GM18909 (cell line): ENCODE measurements around the gene MGAT4A.
A peak's percentile ranks its signal among the peaks of the same experiment; 100 is the strongest.
"Not testable (repeated sequence)": the region's sequence is repeated elsewhere in the genome, so short reads cannot be mapped to it uniquely, and the experiment has no call there.

Experiments
- ATAC-seq: cut with Tn5 transposase; IDR thresholded peaks from one replicate; pipeline ENCODE4 v1.9.1; 2021; ENCODE audit warnings: mild to moderate bottlenecking; ENCODE audit not compliant: unreplicated experiment, poor library complexity

Gene MGAT4A

GRCh38 chr2:98664323-98664722 is 66.6 kb downstream of the MGAT4A start:
- ATAC-seq = no peak

DNA sequence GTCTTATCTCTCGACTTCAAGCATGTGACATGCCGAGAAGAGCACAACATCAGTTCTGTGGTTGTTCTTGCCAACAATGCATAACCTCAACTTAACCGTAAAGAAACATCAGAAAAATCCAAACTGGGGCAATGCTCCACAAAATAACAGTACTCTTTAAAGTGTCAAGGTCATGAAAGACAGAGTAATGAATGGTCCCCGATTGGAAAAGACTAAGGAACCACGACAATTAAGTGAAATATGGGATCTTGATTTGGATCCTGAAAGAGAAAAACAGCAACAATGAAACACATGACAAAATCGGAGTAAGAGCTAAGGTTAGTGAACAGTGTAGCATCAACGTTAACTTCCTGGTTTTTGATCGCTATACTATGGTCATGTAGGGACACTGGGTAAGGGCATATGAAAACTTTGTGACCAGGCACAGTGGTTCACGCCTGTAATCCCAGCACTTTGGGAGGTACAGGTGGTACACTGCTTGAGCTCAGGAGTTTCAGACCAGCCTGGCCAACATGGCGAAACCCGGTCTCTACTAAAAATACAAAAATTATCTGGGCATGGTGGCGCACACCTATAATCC is 67.3 kb downstream of the MGAT4A start:
- ATAC-seq = no peak

- not testable (repeated sequence) for ATAC-seq
Measured at GRCh38 chr2:98659491-98659840, 71.5 kb downstream of the MGAT4A start.

DNA sequence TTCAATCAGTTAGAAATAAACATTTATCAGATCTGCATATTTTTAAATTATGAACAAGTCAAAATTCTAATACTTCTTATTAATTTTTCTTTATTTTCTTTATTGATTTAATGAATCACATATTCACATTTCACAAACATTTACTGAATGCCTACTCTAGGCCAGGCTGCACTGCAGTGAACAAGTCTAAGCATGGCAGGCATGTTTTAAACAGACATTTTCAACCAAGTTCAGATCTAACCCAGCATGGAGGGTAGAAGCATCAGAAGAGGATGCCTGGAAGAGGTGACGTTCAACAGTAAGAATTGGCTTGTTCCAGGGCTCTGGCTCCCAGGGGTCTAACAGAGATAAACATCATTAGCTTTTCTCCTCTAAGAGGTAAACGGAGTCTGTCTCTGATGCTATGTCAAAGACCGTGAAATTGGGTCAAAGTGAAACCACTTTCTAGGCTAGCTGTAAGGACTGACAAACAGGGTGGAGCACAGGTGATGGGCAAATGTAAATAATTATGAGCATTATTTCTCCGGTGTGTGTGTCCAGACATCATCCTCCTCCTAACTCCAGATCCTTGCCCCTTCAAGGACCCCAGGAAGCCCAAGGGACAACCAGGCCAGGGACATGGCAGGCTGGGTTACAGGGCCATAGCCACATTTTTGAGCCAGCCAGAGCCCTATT is 72.0 kb downstream of the MGAT4A start:
- no peak for ATAC-seq

DNA sequence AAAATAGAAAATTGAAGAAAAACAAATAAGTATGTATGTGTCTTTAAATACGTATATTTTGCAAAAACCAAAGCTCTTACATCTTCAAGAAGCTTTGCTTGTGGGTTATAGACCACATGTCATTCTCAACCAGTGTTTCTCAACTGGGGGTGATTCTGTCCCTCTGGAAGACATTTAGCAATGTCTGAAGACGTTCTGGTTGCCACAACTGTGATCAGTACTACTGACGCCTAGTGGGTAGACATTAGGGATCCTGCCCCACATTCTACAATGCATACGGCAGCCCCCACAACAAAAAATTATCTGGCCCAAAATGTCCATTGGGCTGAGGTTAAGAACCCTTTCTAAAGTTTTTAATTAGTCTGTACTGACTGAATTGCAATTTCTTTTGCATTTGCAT is 74.1 kb downstream of the MGAT4A start:
- no peak for ATAC-seq

DNA sequence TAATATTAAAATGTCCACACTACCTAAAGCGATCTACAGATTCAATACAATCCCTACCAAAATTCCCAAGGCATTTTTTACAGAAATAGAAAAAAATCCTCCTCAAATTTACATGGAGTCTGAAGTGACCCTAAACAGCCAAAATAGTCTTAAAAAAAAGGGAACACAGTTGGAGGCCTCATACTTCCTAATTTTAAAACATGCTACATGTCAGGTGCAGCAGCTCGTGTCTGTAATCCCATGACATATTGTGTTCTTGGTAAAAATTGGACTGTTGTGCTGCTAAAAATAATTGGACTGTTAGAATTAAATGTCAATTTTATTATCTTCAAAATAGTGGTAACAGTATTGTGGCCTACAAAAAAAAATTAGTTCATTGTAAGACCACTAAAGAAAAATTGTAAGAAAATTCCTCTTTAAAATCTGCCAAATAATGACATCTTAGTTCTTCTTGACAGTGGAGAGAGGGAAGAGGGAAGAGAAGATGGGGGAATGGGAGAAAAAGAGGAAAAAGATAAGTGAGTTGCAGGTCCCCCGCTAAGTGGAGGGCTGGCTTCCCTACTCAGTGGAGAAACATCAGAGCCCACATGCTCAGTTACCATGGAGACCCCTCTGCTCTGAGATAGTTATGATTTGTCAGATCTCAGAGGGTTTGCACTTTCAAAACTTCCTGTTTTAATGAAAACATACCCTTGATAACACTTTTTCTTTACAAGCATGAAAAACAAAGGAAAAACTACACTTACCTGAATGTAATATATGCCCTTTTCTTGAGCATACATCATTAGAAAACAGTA is 76.0 kb downstream of the MGAT4A start:
- no peak for ATAC-seq

DNA sequence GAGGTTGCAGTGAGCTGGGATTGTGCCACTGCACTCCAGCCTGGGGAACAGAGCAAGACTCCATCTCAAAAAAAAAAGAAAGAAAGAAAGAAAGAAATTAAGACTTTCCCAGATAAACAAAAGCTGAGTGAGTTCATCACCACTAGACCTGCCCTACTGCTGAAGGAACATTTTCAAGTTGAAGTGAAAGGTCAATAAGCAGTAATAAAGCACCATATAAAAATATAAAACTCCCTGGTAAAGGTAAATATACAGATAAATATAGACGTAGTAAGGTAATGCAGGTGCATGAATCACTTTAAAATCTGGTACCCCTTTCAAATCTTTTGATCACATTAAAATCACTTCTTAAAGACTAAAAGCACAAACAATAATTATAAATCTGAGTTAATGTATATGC is 79.9 kb downstream of the MGAT4A start:
- ATAC-seq = no peak

DNA sequence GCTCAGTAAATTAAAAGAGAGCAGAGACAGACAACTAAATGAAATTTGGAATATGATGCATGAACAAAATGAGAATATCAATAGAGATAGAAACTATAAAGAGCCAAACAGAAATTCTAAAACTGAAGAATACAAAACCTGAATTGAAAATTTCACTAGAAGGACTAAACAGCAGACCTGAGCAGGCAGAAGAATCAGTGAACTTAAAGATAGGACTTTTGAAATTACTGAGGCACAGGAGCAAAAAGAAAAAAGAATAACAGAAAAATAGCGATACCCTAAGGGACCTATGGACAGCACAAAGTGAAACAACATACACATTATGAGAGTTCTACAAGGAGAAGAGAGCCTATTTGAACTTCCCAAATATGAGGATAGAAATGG is 80.9 kb downstream of the MGAT4A start:
- no peak for ATAC-seq

GRCh38 chr2:98649135-98649991 is 81.6 kb downstream of the MGAT4A start:
- ATAC-seq = no peak

- ATAC-seq = no peak
Measured at GRCh38 chr2:98648451-98648850, 82.5 kb downstream of the MGAT4A start.

GRCh38 chr2:98647636-98648035 is 83.3 kb downstream of the MGAT4A start:
- ATAC-seq = no peak

DNA sequence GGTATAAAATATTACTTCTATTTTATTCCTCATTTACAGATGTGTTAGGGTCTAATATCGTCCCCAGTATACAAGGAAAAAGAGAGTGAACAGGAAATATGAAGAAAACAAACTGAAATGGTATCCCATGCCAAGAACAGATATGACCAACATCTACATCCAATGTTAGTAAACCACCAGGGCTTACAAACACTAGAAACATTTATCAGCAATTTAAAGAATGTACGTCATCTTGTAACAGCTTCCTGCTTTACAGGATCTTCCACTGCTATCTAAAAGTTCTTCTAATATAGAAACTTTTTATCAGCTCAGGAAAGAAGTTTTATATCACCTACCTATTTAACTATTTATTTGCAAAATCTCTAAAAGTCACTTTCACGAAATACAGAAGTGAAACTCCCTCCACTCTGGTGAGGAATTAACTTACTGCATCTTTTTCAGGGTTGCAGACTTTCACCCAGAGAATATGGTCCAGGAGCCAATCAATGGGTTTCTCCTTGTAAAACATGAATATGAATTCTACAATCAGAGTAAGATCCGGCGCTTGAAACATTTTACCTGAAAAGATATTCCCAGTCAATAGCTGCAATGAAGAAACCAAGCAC is 87.3 kb downstream of the MGAT4A start:
- ATAC-seq = no peak

GRCh38 chr2:98637401-98638147 is 93.4 kb downstream of the MGAT4A start:
- ATAC-seq = peak; percentile 91

GRCh38 chr2:98634406-98635092 is 96.4 kb downstream of the MGAT4A start:
- no peak for ATAC-seq

DNA sequence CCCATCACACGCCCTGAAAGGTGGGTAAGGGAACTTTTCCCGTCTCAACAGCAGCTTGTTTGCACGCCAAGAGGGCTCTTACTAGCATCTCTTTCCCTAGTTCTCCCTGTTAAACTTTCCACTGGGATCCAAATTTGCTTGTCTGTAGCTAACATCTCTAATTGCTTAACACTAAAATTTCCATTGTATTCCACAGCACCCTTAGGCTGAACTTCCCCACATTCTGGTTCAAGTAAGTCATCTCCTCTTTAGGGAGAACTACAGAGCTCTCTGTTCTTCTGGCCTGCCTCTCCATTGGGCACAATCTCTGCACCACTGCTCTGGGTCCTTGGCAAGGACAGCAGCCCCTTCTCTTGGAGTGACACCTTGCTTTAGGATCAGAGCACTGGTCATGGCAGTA is 98.6 kb downstream of the MGAT4A start:
- no peak for ATAC-seq

DNA sequence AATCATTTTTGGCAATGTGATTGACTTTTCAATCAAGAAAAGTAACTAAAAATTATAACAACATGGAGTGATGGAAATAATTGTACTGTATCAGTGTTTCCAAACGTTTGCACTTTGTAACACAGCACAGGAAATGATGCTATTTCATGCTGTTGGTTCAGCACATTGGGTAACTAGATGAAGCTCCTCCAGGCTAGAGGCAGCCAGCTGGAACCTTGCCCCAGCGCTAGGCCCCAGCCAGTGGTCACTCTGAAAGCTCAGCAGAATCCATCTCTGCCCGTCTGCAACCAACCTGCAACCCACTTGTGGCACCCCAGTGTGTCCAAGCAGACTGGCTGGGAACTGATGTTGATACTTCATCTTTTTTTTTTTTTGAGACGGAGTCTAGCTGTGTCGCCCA is 107.3 kb downstream of the MGAT4A start:
- ATAC-seq = no peak

DNA sequence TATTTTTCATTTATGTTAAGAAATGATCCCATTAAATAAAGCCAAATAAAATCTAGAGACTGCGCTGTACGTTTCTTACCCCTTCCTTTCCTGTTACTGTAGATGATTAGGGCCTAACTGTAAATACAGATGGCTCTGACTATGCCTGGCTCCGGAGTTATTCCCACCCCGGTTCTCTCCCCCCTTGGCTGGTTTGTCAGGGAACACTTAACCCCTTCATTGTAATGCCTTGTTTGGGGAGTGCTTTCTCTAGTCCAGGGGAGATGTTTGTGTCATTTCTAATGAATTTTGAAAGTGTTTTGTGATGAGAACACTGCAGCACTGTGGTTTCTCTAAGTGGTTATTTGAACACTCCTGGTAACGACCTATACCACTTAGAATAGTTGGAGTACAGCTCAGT is 113.8 kb downstream of the MGAT4A start:
- no peak for ATAC-seq

GRCh38 chr2:98615481-98615880 is 115.5 kb downstream of the MGAT4A start:
- no peak for ATAC-seq
